Small intestine (tissue), 7 donors: ENCODE results near the gene GALNS. TPM values are rescaled to one million over a fixed set of nuclear protein-coding genes. Genes with fewer than 3 reads are reported as not detected.

ENCODE experiments used
- DNase-seq, 2 donors: peaks; one replicate each; pipeline versions ENCODE4 v3.0.0 to v3.0.0-alpha.2; 2013
- FAIRE-seq: peaks from 2 replicates; lab custom pipeline; 2012; peaks lifted over from hg19 to GRCh38; lab: Jason Lieb, UNC
- H3K27ac ChIP-seq, 3 donors: one replicate each; pipeline ENCODE4 v1.5.1; 2013; ENCODE audit warnings: low read length in 2 of 3, mild to moderate bottlenecking in 2 of 3, control low read depth in 1 of 3, inconsistent platforms in 1 of 3, low read depth in 1 of 3, moderate library complexity in 1 of 3
- H3K27me3 ChIP-seq, 3 donors: one replicate each; pipeline ENCODE4 v1.6.1; 2013; ENCODE audit warnings: low read length in 3 of 3, inconsistent platforms in 1 of 3; ENCODE audit not compliant: control insufficient read depth in 3 of 3, insufficient read depth in 3 of 3
- H3K36me3 ChIP-seq, 3 donors: one replicate each; pipeline ENCODE4 v1.6.1; 2013; ENCODE audit warnings: low read length in 3 of 3, inconsistent platforms in 1 of 3, low read depth in 1 of 3, mild to moderate bottlenecking in 1 of 3, moderate library complexity in 1 of 3; ENCODE audit not compliant: control insufficient read depth in 3 of 3, insufficient read depth in 2 of 3
- H3K4me1 ChIP-seq, 3 donors: one replicate each; pipeline ENCODE4 v1.6.1; 2013; ENCODE audit warnings: low read length in 2 of 3, inconsistent platforms in 1 of 3, low read depth in 1 of 3, mild to moderate bottlenecking in 1 of 3, moderate library complexity in 1 of 3; ENCODE audit not compliant: control insufficient read depth in 3 of 3, insufficient read depth in 2 of 3
- H3K4me3 ChIP-seq, 3 donors: one replicate each; pipeline ENCODE4 v1.5.1; 2013; ENCODE audit warnings: low read length in 3 of 3, control low read depth in 1 of 3, inconsistent platforms in 1 of 3, low read depth in 1 of 3, mild to moderate bottlenecking in 1 of 3, moderate library complexity in 1 of 3
- H3K9me3 ChIP-seq, 2 donors: one replicate each; pipeline ENCODE4 v1.6.1; 2013; ENCODE audit warnings: low read depth in 1 of 2, low read length in 1 of 2; ENCODE audit not compliant: control insufficient read depth in 2 of 2, insufficient read depth in 1 of 2
- whole genome bisulfite sequencing, 3 donors: extraction: QIAGEN DNeasy Blood & Tissue Kit; methylation state at CpG; one replicate each; pipeline ENCODE4 v1.1.7; 2013; 5-methylcytosine and 5-hydroxymethylcytosine counted together
- polyA plus RNA-seq, 4 donors: library from polyadenylated mRNA; stranded (reverse) in 3 of 4; unstranded in 1 of 4; fragments of 200-250 nt in 3 of 4; fragments of 120-200 nt in 1 of 4; gene quantifications; one replicate each; pipeline versions ENCODE4 v1.2.1 to v1.2.3, GENCODE V29; 2013
- donor health status: healthy with polysubstance abuse.
- donor health status: control.
- donor health status: control.
- donor health status: Bipolar disorder and iron deficiency.
- donor health status: healthy.

Gene GALNS
- polyA plus RNA-seq, 4 donors = 28.3 to 35.4 (median 32.7) TPM

DNA sequence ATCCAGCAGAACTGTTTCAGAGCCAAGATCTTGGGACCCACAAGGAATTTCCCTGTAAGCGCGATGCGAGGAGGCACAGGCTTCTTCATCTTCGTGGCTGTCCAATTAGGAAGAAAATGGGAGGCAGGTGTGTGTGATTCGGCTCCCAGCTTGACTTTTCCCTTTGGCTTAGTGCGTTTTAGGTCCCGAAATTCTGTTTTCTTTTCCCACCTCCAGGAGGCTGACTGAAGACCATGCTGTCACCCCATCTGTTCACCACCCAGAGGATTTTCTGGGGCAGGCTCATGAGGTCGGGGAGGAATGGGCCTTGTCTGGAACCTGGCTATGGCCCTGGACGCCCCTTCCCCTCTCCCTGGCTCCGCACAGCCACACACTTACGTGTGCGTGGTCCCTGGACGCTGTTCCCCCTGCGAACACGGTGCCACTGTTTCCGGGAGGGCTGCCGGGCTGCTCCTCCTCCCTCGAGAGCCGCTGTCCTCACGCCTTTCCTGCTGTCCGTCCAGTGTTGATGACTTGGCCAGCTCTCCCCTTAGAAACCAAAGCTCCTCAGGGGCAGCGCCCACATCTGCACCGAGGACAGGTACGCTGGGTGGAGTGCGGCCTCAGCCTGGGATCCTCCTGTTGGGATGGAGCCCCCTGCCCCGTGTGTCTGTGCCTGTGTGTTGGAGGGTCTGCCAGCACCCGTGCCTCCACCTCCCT is 12.4 kb upstream of the GALNS start:
- Histone ChIP-seq H3K27ac (no peak overlapping the region), H3K4me1 (no peaks in the 10 kb centered on the region), H3K36me3 (no peaks in the 10 kb centered on the region), H3K27me3 (peaks cover 4 to 18% (median 5%) of the 10 kb centered on the region in 3 donors), H3K4me3 (no peak overlapping the region), H3K9me3 (no peaks in the 10 kb centered on the region)
- 73 to 88% (median 80%) methylated on average over 27 of the region's 27 CpGs for WGBS, 3 donors
- no peak for DNase-seq
- no peak for FAIRE-seq

DNA sequence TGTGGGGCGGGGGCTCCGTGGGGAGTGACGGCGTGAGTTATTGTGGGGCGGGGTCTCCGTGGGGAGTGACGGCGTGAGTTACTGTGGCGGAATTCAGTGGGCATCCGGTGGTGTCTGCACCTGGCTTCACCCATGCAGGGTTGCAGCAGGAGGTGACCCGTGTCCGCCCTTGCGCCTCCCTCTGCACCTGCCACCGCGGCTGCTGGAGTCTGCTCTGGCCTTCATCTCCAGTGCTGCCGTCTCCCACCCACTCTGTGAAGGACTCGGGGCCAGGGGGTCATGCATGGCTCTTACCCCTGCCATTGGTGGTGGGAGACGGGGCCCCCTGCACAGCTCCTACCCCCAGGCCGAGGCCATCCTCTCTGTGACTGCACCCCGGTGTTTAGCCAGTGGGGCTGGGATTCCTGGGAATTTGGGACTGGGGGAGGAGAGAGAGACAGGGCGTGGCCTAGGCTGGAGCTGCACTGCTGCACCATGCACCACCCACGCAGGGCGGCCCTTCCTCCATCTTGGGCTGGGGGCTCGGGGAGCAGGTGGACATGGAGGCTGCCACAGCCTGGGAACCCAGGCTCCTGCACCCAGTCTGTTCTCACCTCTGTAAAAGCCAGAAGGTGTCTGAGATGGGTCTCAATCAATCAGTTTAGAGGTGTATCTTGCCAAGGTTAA is 11.0 kb upstream of the GALNS start:
- WGBS, 3 donors = 71 to 82% (median 74%) methylated on average over 20 to 24 of the region's 24 CpGs
- FAIRE-seq = no peak

DNA sequence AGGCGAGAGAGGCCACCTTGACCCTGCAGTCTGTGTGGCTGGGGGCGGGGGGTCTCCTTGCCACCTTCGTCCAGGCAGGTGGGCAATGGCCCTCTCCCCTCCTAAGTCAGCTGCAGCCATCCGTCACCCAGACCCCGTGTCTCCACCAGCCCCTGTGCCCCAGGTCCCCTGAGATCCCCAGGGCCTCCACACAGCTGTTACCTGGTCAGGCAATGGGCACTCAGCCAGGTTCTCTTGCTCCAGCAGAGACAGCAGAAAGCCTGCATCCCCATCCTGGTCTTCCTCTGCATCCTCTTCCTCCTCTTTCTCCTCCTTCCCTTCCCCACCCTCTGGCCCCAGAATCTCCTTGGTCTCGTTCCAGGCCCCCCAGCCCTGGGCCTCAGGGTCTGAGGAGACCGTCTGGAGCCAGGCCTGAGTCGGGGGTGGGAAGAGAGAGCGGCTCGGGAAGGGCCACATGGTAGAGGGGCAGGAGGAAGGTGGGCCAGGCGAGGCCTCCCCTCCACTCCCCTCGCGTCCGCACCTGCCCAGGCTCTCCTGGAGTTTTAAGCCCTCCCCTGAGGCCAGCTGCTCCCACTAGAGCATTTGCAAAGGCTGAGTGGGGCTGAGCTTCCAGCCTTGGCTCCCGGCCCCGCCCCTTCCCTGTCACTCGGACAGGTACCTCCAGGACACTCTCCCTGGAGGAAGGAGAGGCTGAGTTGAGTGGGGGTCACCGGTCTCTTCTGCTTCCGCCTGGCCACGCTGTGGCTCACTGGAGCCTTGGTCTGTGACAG is 9.6 kb upstream of the GALNS start, which contains the start of gene PABPN1L:
TSS of gene PABPN1L (minus strand) at position 510 of the 770 bp plus-strand sequence. CDS start at position 456, 54 bp downstream.
- Histone ChIP-seq H3K4me1 (no peaks in the 10 kb centered on the region), H3K27ac (no peak within 1 kb of the TSS), H3K4me3 (no peak within 1 kb of the TSS), H3K36me3 (peaks cover 4 to 19% (median 4%) of the 10 kb centered on the region in 3 donors), H3K9me3 (no peaks in the 10 kb centered on the region), H3K27me3 (peaks cover 4 to 15% (median 5%) of the 10 kb centered on the region in 3 donors)
- 60 to 76% (median 67%) methylated on average over 18 to 20 of the region's 20 CpGs for WGBS, 3 donors
- no peak for FAIRE-seq
- DNase-seq = no peak

More for the DNA sequence above, 11.0 kb upstream of the GALNS start:
- Histone ChIP-seq H3K4me1 (no peaks in the 10 kb centered on the region), H3K36me3 (peaks cover 0 to 6% (median 0%) of the 10 kb centered on the region in 3 donors), H3K4me3 (no peak overlapping the region), H3K27ac (no peak overlapping the region), H3K9me3 (no peaks in the 10 kb centered on the region), H3K27me3 (peaks cover 4 to 18% (median 5%) of the 10 kb centered on the region in 3 donors)
- DNase-seq = no peak

DNA sequence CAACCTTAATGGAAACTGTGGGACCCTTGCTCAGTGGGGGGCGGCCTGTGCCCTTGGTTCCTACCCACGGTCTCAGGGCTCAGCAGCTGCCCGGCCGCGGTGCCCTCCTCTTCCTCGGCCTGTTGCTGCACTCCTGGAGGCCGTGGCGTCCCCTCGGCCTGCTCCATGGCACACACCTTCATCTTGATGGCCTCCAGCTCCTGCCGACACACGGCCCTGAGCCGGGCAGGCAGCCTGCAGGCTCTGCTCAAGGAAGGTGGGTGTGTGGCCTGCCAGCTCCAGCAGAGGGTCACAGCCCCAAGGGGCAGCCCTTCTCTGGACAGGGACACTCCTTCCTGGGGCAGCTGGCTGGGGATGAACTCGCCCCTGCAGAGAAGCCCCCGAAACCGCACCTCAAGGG is 9.0 kb upstream of the GALNS start:
- H3K36me3 ChIP-seq = peaks cover 4 to 25% (median 4%) of the 10 kb centered on the region in 3 donors
- 78 to 87% (median 86%) methylated on average over 12 to 15 of the region's 15 CpGs for WGBS, 3 donors
- H3K9me3 ChIP-seq = no peaks in the 10 kb centered on the region
- peaks cover 4 to 9% (median 5%) of the 10 kb centered on the region in 3 donors for H3K27me3 ChIP-seq
- DNase-seq (no peak), FAIRE-seq (no peak)
- H3K27ac ChIP-seq = no peak overlapping the region
- no peak overlapping the region for H3K4me3 ChIP-seq
- H3K4me1 ChIP-seq = no peaks in the 10 kb centered on the region

DNA sequence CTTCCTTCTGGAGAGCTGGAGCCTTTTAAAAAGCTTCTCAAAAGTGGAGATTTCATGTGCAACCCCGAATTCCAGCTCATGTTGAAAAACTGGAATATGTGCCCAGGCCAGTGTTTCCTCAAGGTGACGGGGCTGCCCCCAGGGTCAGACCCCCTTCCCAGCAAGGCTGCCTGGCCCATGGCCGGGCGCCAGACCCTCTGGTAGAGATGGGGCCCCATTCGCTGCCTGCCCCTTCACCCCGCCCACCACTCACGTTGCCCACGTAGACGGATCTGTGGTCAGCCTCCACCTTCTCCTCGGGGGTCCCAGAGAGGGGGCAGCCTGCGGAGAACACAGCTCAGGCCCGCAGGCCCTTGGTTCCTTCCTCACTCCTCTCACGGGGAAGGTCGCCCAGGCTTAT is 8.6 kb upstream of the GALNS start:
- Histone ChIP-seq H3K27ac (no peak overlapping the region), H3K4me1 (no peaks in the 10 kb centered on the region), H3K27me3 (peaks cover 4 to 5% (median 5%) of the 10 kb centered on the region in 3 donors), H3K36me3 (peaks cover 4 to 30% (median 4%) of the 10 kb centered on the region in 3 donors), H3K9me3 (no peaks in the 10 kb centered on the region), H3K4me3 (no peak overlapping the region)
- 69 to 85% (median 79%) methylated on average over 13 to 14 of the region's 14 CpGs for WGBS, 3 donors
- FAIRE-seq (no peak), DNase-seq (no peak)

DNA sequence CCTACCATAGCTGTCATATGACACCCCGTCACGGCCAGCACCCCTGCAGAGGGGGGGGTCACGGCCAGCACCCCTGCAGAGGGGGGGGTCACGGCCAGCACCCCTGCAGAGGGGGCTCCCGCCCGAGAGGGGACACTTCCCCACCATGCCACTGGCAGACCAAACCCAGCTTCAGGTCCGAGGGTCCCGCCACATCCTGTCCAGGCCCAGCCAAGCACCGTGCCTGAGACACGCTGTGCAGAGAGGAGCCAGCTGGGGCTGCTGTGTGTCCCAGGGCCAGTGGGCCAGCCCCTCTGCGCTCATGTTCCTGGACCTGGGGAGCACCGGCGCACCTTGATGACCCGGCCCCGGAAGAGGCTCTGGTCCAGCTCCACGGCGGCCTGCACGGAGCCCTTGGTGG is 7.8 kb upstream of the GALNS start:
- Histone ChIP-seq H3K4me3 (no peak overlapping the region), H3K9me3 (no peaks in the 10 kb centered on the region), H3K4me1 (no peaks in the 10 kb centered on the region), H3K27me3 (peaks cover 4% of the 10 kb centered on the region in 3 donors), H3K27ac (no peak overlapping the region), H3K36me3 (peaks cover 4 to 37% (median 10%) of the 10 kb centered on the region in 3 donors)
- DNase-seq = no peak
- WGBS, 3 donors = 75 to 84% (median 76%) methylated on average over 18 of the region's 18 CpGs
- no peak for FAIRE-seq

DNA sequence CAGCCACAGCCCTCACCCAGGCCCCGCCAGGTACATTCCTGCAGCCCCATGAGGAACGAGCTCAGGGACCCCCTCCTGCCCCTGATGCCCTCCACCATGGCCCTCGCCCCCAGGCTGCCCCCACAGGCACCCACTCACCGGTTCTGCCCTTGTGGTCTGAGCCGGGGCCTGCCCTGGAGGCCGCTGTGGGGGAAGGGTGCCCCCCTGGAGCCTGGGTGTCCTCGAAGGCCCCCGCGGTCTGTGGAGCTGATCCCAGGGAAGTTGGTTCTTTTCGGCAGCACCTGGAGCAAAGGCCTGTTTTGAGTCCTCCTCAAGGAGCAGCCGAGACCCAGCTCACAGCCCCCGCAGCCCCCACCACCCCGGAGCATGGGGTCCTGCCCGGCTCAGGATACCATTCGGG is 7.4 kb upstream of the GALNS start:
- Histone ChIP-seq H3K9me3 (no peaks in the 10 kb centered on the region), H3K4me3 (no peak overlapping the region), H3K36me3 (peaks cover 4 to 42% (median 10%) of the 10 kb centered on the region in 3 donors), H3K27ac (no peak overlapping the region), H3K27me3 (peaks cover 2 to 4% (median 4%) of the 10 kb centered on the region in 3 donors), H3K4me1 (no peaks in the 10 kb centered on the region)
- no peak for DNase-seq
- 76 to 83% (median 77%) methylated on average over 13 to 15 of the region's 15 CpGs for WGBS, 3 donors
- no peak for FAIRE-seq

DNA sequence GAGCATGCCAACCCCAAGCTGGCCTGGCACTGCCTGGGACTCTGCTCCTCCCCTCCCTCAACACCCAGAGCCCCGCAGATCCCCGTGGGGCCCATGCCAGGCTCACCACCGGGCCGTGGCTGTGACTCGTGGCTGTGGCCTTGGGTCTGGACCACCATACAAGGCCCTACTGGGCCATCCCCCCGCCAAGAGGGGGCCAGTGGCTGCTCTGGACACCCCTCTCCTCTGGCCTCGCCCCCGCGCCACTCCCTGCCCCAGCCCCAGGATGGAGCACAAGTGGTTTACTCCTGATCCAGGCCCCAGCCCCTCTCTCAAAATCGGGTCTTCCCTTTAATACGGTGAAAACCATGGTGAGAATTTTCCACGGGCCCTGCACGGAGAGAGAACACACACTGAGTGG is 6.7 kb upstream of the GALNS start:
- Histone ChIP-seq H3K4me3 (no peak overlapping the region), H3K4me1 (no peaks in the 10 kb centered on the region), H3K27me3 (peaks cover 0 to 4% (median 4%) of the 10 kb centered on the region in 3 donors), H3K27ac (no peak overlapping the region), H3K36me3 (peaks cover 4 to 45% (median 10%) of the 10 kb centered on the region in 3 donors), H3K9me3 (no peaks in the 10 kb centered on the region)
- FAIRE-seq = no peak
- no peak for DNase-seq
- 79 to 83% (median 80%) methylated on average over 12 to 13 of the region's 13 CpGs for WGBS, 3 donors
